ENCODE measurements around the gene SESN2. TPM values are rescaled to one million over a fixed set of nuclear protein-coding genes. Genes with fewer than 3 reads are reported as not detected.

Gene SESN2
- total RNA-seq, 1 donor from 2014 or later, result 13.1 TPM

DNA sequence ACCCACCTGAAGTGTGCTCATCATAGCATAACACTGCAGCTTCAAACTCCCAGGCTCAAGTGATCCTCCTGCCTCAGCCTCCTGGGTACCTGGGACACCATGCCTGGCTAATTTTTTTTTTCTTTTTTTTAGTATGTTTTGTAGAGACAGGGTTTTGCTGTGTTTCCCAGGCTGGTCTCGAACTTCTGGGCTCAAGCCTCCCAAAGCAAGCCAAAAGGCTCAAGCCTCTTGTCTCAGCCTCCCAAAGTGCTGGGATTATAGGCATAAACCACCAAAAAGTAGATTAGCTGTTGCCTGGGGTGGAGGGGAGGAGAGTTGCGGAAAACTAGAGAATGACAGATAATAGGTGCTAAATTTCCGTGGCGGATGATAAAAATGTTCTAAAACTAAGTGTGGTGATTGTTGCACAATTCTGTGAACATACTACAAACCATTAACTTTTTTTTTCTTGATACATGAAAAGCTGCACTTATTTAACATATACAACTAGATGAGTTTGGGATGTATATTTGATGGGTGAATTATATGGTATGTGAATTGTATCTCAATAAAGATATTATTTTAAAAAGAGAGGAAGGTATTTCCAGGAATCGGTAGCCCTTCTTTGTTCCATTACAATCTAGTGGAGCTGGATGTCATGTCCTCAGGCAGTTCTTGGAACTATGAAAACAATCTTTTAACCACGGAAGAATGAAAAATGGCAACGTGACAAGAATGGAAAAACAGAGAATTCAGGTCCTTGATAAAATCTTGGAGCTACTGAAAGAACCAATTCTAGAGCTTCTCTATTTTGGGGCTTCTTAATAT is 42.3 kb downstream of the SESN2 start:
- Histone ChIP-seq H3K27ac (no peak overlapping the region), H3K9me3 (no peaks in the 10 kb centered on the region), H3K27me3 (ENCODE audit: low read depth) (no peaks in the 10 kb centered on the region), H3K4me1 (no peaks in the 10 kb centered on the region), H3K36me3 (no peaks in the 10 kb centered on the region), H3K4me3 (no peak overlapping the region)
- no peak for TF ChIP-seq CTCF (IDR thresholded peaks at IDR 0.05)
- ATAC-seq (no peak), DNase-seq (no peak)
- intact Hi-C loops (cut with DNase I), result no loop called here

DNA sequence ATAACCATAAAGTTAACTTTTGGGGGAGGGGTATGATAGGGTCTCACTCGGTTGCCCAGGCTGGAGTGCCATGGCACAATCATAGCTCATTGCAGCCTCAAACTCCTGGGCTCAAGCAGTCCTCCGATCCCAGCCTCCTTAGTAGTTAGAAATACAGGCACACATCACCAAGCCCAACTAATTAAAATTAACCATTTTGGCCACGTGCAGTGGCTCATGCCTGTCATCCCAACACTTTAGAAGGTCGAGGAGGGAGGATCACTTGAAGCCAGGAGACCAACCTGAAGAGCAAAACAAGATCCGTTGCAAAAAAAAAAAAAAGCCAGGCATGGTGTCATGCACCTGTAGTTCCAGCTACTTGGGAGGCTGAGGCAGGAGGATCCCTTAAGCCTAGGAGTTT is 42.9 kb downstream of the SESN2 start:
- H3K9me3 ChIP-seq, result no peaks in the 10 kb centered on the region
- DNase-seq (no peak), ATAC-seq (no peak)
- H3K27ac ChIP-seq, result no peak overlapping the region
- no peak for TF ChIP-seq CTCF (IDR thresholded peaks at IDR 0.05)
- intact Hi-C loops (cut with DNase I), result no loop called here
- H3K4me1 ChIP-seq, result no peaks in the 10 kb centered on the region
- no peaks in the 10 kb centered on the region for H3K36me3 ChIP-seq
- no peak overlapping the region for H3K4me3 ChIP-seq
- H3K27me3 ChIP-seq (ENCODE audit: low read depth), result no peaks in the 10 kb centered on the region

- ATAC-seq, result no peak
- intact Hi-C loops (cut with DNase I), result no loop called here
- Histone ChIP-seq H3K27ac (no peak overlapping the region), H3K27me3 (ENCODE audit: low read depth) (no peaks in the 10 kb centered on the region), H3K36me3 (no peaks in the 10 kb centered on the region), H3K4me3 (no peak overlapping the region), H3K9me3 (no peaks in the 10 kb centered on the region), H3K4me1 (no peaks in the 10 kb centered on the region)
- no peak for DNase-seq
- no peak for TF ChIP-seq CTCF (IDR thresholded peaks at IDR 0.05)
These were observed 47.1 kb downstream of the SESN2 start for GRCh38 chr1:28306301-28306949.

GRCh38 chr1:28308750-28309149 is 49.4 kb downstream of the SESN2 start:
- Histone ChIP-seq H3K4me3 (no peak overlapping the region), H3K4me1 (peaks cover 4% of the 10 kb centered on the region), H3K27ac (no peak overlapping the region), H3K36me3 (no peaks in the 10 kb centered on the region), H3K9me3 (no peaks in the 10 kb centered on the region), H3K27me3 (ENCODE audit: low read depth) (no peaks in the 10 kb centered on the region)
- ATAC-seq (no peak), DNase-seq (no peak)
- TF ChIP-seq CTCF (IDR thresholded peaks at IDR 0.05), result no peak
- intact Hi-C loops (cut with DNase I), result no loop called here

- no peak for ATAC-seq
- TF ChIP-seq CTCF (IDR thresholded peaks at IDR 0.05), result no peak
- intact Hi-C loops (cut with DNase I), result no loop called here
- Histone ChIP-seq H3K27ac (no peak overlapping the region), H3K4me1 (peaks cover 5% of the 10 kb centered on the region), H3K36me3 (no peaks in the 10 kb centered on the region), H3K27me3 (ENCODE audit: low read depth) (no peaks in the 10 kb centered on the region), H3K9me3 (no peaks in the 10 kb centered on the region), H3K4me3 (no peak overlapping the region)
- no peak for DNase-seq
These were observed 50.4 kb downstream of the SESN2 start for GRCh38 chr1:28309702-28310101.

Measured in lower lobe of right lung (tissue), 2 donors.